Renal cortical epithelial cell (primary cell): Measurements from ENCODE around the gene TULP4. TPM values are rescaled to one million over a fixed set of nuclear protein-coding genes. Genes with fewer than 3 reads are reported as not detected.
A peak's percentile ranks its signal among the peaks of the same experiment; 100 is the strongest.

Experiments
- DNase-seq: peaks from one replicate; pipeline ENCODE4 v3.0.0-alpha.2; 2011; ENCODE audit warnings: low read depth
- total RNA-seq: library from RNA; depleted of rRNA; stranded (reverse); fragments of >200 nt; gene quantifications from 2 replicates; pipeline ENCODE4 v1.2.3, GENCODE V29; 2014

Gene TULP4, protein sequence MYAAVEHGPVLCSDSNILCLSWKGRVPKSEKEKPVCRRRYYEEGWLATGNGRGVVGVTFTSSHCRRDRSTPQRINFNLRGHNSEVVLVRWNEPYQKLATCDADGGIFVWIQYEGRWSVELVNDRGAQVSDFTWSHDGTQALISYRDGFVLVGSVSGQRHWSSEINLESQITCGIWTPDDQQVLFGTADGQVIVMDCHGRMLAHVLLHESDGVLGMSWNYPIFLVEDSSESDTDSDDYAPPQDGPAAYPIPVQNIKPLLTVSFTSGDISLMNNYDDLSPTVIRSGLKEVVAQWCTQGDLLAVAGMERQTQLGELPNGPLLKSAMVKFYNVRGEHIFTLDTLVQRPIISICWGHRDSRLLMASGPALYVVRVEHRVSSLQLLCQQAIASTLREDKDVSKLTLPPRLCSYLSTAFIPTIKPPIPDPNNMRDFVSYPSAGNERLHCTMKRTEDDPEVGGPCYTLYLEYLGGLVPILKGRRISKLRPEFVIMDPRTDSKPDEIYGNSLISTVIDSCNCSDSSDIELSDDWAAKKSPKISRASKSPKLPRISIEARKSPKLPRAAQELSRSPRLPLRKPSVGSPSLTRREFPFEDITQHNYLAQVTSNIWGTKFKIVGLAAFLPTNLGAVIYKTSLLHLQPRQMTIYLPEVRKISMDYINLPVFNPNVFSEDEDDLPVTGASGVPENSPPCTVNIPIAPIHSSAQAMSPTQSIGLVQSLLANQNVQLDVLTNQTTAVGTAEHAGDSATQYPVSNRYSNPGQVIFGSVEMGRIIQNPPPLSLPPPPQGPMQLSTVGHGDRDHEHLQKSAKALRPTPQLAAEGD (N-terminal part only)
- total RNA-seq: 109 and 141 TPM in 2 replicates

DNA sequence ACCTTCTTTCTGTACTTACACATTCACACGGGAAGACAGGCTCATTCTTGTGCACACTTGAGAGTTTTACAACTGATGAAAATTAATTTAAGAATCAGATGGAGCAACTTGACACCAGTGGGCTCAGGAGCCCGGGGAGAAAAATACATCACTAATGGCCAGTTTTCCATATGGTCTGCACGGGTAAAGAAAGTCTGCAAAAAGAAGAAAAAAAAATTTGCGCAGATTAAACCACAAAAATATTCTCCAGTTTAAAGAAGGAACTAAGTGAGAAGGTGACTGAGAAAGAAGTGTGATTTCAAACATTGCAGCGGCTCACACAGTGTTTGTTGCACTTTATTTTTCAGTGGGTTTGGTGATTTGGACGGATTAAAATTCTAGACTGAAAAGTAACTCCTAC is at the start of gene TULP4:
Gene TULP4, plus strand, starts transcription at position 301 of the 400 bp plus-strand sequence. CDS start 1,552 bp downstream, outside the sequence.
- no peak for DNase-seq

DNA sequence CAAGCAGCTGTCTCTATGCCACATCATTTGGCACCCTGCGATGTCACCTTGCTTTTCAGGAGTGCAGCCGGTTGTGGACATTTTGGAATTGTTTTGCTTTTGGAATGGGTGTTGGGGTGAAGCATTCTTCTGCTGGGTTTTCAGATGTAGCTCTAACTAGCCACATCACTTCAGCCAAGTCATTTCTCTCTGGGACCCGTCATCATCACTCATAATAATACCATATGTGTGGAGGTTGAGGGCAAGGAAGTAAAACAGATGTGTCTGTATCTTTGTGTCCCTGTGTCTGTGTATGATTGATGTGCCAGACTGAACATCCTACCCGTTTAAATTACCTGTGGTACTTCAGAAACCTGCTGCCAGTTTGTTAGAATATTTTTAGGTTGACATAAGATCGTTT is 49.5 kb upstream of the TULP4 start:
- no peak for DNase-seq

DNA sequence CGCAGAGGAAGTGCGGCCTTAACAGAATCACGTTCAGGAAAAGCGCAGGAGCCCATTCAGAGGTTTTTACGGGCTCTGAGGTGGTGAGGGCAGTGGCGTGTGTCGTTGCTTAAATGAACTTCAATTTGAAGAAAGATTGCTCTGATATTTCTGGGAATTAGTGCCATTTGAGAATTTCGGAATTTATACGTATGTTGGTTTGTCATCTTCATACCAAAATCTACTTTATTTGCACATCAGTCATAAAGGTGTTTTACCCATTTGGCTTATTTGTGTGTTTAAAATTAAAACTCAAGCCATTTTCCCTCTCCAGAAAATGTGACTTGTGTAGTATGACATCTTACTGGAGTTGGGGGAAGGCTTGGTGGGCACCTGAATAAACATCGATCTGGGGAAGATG is 48.1 kb upstream of the TULP4 start:
- DNase-seq: no peak

DNA sequence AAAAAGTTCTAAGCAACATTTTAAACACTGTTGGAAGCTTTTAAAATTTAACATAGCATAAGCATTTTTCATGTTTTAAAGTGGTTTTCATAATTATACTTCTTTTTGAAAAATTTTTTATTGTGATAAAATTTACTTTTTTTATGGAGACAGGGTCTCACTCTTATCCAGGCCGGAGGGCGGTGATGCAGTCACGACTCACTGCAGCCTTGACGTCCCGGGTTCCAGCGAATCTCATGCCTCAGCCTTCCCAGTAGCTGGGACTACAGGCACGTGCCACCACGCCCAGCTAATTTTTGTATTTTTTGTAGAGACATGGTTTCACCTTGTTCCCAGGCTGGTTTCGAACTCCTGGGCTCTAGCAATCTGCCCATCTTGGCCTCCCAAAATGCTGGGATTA is 46.1 kb upstream of the TULP4 start:
- DNase-seq: no peak

DNA sequence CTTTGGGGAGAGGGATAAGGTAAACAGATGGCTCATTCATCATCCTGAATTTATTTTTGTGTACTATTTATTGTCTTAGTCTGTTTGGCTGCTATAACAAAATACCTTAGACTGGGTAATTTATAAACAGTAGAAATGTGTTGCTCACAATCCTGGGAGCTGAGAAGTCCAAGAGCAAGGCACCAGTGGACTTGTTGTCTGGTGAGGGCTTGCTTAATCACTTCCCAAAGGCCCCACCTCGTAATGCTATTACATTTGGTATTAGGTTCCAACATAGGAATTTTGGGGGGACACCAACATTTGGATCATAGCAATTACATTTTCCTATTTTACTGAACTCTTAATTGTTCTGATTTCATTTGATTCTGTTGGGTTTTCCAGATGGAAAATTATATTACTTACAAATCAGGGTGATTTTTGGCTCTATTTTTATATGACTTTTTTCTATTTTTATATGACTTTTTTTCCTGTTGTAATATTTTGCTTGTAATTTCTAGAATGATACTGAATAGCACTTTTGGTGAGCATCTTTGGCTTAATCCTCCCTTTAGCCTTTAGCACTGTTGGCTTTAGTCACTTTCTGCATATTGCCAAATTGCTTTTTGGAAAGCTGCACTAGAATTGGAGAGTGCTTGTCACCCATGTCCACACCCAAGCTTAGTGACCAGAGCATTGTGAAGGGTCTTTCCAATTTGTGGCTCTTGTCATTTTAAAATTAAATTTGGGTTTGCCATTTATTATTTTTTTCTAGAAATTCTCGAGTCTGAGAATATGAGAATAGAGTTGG is 43.7 kb upstream of the TULP4 start:
- DNase-seq: no peak

DNA sequence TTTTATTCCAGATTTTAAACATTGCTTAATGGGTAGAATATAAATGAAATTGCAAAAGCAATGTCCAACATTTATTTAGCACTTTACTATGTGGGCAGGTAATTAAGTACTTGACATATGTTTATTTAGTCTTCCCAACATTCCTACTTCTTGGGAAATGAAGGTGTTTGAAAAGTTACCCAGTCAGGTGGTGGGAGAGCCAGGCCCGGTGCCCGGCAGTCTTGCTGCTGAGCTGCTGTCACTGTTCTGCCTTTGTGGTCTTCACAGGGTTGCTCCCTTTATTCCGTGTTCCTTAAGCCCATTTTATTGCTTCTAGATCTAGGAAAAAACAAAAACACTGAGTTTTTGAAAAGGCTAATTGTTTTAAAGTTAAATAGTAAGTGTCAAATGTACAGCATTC is 42.6 kb upstream of the TULP4 start:
- DNase-seq: no peak

DNA sequence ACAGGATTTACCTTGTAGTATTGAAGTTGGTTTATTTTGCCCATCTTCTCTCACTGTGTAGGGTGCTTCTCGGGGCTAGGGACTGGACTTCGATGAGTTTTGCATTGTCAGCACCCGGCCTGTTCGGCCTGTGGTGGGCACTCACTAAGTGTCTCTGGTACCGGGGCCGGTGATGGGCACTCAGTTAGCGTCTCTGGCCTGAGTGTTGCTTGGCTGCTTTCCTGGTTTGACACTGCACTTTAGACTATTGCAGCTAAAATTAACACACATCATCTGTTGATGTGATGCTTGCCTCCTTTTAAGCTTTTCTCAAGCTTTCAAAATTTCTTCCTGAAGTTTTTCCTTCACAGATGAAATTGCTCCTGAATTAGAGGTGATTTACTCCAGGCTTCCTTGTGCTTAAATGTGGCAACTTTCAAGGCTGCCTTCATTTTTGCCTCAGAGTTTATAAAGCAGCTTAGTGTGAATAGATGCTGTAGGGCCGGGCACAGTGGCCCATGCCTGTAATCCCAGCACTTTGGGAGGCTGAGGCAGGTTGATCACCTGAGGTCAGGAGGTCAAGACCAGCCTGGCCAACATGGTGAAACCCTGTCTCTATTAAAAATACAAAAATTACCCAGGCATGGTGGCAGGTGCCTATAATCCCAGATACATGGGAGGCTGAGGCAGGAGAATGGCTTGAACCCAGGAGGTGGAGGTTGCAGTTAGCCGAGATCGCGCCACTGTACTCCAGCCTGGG is 41.7 kb upstream of the TULP4 start:
- no peak for DNase-seq

DNA sequence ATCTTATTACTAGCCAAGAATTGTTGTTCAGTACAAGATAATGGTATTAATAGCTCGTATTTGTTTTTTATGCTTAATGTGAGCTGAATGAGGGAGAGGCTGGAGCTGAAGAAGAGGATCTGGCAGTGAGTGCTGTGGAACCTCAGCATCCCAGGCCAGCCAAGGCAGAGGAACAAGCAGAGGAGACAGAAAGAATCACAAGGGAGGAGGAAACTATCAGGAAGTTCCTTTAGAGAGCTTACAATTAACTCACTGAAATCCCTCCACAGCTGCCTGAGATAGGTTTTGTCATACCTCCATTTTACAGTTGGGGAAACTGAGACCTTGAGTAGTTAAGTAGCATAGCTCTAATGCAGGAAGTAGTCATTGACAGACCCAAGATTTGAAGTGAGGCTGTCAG is 39.9 kb upstream of the TULP4 start:
- no peak for DNase-seq

DNA sequence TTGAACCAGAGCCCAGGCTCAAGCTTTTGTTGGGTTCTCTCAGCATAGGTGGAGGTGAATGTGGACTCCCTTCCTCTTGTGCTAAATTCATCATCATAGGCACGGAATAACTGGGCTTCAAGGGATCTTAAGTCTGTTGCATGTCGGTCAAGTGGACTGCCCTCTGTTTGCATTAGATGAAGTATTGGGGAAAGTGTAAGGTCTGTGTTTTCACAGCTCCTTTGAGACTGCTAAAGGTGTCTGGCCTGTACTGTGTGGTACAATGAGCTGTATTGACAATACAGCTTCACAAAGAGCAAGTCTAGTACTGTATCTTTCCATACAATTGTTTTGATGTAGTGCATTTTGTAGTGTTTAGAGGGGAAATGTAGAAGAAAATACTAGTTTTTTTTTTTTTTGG is 34.3 kb upstream of the TULP4 start:
- DNase-seq: no peak

DNA sequence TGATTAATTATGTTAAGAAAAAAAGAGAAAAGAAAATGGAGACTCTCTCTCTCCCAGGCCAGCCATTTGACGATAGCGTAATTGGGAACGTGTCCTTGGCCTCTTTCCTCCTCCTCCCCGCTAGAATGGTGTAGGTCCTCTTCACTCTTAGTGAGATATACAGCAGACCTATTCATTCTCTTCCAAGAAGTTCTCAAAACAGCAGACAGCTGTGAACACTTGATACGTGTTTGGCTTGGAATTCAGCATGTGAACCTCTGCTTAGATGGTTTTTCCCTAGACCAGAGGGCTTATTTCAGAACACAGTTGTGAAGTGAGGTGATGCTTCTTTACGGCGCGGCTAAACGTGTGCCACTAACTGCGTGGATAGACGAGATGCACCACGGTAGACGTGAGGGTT is 32.6 kb upstream of the TULP4 start:
- DNase-seq: no peak

DNA sequence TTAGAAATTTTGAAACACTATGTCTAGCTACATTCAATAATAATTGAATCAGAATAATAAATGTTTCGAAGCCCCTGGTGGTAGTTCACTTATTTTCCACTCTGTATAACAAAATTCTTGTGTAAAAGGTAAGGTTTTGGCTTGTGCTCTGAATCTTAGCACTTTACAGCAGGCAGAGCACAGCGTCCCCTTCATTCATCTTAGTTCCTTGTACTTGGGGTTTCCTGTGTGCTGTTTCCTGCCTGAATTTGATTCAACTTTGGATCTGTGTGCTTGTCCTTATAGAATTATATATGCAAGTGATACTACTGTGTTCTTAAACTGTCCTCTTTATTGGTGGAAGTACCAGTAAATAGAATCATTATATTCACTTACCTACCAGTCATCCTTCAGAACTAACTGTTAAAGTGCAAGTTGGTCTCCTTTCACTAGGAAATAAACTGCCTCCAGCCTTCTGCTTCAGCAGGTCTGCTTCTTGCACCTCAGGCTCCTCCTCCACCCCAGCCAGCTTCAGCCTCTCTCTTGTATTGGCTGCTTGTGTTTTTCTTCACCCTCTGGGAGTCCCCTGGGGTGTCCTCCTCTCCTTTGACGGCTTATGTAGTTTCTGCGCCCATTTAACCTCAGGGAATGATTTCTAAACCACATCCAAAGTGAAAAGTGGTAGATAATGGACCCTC is 28.8 kb upstream of the TULP4 start:
- DNase-seq: no peak

DNA sequence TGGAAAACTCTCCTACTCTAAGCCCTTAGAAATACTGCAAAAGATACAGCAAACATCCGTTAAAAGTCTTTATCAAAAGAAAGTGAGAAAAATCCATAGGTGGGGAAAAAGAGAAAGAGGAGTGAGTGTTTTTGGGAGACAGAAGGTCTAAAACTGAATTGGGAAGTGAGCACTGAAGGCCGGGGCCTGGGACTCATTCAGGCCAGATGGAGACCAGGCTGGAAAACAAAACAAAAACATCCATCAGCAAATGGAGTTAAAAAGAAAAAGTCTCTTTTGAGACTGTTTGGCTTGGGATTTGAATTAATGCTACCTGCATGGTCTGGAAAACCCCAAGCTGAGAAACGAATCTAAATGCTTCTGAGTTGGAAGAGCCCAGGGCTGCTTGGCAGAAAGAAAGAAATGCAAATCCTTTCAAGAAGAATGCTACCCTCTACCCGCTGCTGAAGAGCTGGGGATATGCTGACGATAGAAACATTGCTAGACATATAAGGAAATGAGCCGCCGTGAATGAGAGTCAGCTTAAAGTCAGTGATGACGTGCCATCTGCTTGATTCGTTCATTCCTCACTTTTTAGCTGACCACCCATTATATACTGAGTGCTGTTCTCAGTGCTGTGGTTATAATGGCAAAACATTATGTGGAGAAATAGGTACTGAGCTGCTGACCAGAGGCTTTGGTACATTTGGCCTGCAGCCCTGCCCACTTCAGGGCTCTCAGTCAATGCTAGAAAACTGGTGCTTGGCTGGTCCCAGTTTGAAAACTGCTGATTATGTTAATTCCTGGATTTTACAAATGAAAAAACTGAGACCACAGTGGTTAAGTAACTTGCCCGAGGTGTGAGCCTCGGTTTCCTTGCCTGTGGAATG is 28.0 kb upstream of the TULP4 start:
- DNase-seq: peak; percentile 21

DNA sequence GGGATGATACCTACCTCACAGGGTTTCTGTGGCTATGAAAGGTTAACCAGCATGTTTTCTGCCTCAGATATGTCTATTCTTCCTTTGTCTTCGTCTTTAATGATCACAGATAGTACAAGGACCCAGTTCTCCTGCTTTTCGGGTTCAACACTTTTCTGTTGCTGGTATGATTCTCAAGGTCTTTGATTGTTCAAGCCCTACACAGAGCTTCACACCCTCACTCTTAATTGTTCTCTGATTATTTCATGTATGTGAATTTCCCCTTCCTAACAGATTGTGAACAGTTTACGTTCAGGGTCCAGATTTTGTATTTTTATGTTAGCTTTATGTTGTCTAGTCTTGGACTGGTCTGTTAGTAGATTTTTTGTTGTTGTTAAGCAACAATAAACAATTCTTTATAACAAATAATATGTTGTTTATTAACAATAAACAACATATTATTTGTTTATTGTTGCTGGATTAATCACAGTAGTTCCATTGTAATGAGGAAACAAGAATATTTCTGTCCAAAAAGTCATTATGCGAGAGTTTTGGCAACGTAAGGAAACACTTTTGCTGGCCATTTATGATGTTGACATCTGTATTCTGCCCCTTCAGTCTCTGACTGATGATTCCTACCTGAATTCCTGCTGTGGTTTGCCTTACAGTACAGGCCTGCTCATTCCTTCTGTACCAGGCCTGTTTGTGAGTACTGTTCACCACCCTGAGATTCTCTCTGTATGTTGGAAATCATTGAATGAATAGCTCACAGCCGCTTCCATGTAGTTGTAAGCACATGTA is 27.2 kb upstream of the TULP4 start:
- no peak for DNase-seq

DNA sequence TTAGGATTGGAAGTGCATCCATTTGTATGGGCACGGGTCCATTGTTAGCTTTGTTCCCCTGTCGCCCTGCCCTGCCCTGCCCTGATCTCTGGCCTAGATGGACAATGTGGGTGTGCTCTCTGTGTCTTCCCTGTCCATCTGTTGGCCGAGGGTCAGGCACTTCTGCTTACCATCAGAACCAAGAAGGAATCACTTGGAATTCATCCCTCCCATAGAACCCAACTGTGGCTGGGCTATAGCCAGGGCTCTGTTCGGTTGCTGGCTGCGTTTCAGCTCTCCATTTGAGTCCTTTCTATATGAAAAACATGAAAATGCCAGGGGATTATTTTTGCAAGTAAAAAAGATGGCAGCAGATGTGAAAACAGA is 26.6 kb upstream of the TULP4 start:
- no peak for DNase-seq

DNA sequence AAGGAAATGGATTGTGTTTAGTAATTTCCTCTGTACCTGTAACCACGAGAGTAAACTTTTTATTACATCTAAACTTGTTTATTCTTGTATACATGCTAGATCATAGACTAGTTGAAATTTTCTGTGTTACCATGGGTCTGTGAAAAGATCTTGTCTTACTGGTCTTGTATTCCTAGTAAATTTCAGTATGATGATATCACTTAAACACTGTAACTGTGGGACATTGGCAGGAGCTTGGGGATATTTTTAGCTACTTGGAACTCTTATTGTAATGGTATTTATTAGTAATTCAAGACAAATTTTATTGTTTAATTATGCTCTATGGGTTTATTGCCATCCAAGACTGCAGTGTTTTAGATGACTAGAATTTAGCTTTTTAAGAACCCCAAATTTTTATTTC is 25.9 kb upstream of the TULP4 start:
- no peak for DNase-seq

DNA sequence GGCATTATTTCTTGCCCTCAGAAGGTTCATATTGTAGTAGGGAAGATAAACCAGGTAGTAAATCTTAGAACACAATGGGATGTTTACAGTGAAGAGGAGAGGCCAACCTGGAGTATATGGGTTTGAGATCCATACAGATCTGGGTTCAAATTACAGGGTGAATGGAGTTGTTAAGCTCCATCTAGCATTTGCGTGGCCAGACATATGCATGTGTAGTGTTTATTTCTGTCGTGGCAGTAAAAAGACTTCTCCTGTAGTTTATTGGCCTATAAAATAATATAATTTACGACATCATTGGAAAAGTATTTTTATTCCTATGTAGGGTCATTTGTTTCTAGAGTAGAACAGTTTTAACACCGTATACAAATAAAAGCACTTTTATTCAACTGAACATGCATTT is 25.2 kb upstream of the TULP4 start:
- no peak for DNase-seq

DNA sequence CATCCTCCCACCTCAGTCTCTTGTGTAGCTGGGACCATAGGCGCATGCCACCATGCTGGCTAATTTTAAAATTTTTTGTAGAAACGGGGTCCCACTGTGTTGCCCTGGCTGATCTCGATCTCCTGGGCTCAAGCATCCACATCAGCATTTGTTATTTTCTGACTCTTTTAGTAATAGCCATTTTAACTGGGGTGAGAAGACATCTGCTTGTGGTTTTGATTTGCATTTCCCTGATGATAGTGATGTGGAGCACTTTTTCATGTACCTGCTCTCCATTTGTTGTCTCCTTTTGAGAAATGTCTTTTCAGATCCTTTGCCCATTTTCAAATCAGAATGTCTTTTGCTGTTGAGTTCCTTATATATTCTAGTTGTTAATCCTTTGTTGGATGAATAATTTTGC is 22.2 kb upstream of the TULP4 start:
- no peak for DNase-seq

DNA sequence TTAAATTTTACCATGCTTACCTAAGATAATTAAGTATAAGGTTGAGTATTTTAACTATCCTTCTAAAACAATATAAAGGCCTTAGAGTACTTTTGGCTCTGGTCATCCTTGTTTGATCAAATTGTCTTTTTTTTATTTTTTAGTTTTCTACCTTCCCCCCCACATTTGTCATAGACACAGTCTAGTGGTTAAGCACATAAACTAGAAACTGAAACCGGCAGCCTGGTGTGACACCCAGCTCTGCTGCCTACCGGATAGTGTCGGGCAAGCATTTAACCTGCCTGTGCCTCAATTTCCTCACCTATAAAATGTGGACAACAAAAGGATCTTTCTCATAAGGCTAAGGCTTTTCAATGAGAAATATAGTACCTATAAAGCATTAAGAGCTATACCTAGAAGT is 21.6 kb upstream of the TULP4 start:
- DNase-seq: peak; percentile 44

DNA sequence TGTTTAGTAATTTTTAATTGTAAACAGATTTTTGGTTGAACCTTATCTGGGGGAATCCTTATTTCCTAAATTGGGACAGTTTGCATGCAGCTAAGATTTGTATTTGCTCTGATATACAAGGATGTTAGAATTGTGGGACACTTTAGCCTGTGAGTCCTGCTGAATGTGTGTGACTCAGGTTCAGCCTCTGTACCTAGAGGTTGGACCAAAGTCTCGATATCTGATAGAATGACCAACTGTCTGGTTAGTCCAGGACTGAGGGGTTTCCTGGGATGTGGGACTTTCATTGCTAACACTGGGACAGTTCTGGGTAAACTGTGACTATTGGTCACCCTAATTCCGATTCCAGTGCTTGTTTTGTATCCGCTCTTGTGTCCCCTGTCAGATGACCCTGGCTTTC is 20.2 kb upstream of the TULP4 start:
- no peak for DNase-seq
